Osteoblast (primary cell): ENCODE measurements around the gene MDFIC. TPM values are rescaled to one million over a fixed set of nuclear protein-coding genes. Genes with fewer than 3 reads are reported as not detected.

ENCODE experiments used
- DNase-seq: peaks from one replicate; pipeline ENCODE4 v3.0.0; 2011; ENCODE audit warnings: low spot score, mixed read lengths; ENCODE audit not compliant: insufficient read length; ENCODE audit errors: missing footprints
- H2AFZ ChIP-seq: 2 replicates; pipeline ENCODE4 v1.6.0; 2011; ENCODE audit warnings: mild to moderate bottlenecking, low read length
- H3K27ac ChIP-seq: 2 replicates; pipeline ENCODE4 v1.5.1; 2011; ENCODE audit warnings: mild to moderate bottlenecking, low read depth, low read length, moderate library complexity
- H3K27me3 ChIP-seq: 2 replicates; pipeline ENCODE4 v1.6.0; 2012; ENCODE audit warnings: mild to moderate bottlenecking, control low read depth, inconsistent platforms, low read length, moderate library complexity; ENCODE audit not compliant: insufficient read depth
- H3K36me3 ChIP-seq: 2 replicates; pipeline ENCODE4 v1.5.1; 2011; ENCODE audit warnings: mild to moderate bottlenecking, low read length, control low read depth, moderate library complexity; ENCODE audit not compliant: insufficient read depth
- H3K4me1 ChIP-seq: 2 replicates; pipeline ENCODE4 v1.5.1; 2011; ENCODE audit warnings: mild to moderate bottlenecking, low read length, control low read depth, moderate library complexity; ENCODE audit not compliant: insufficient read depth
- H3K4me2 ChIP-seq: 2 replicates; pipeline ENCODE4 v1.6.0; 2011; ENCODE audit warnings: mild to moderate bottlenecking, low read length; ENCODE audit not compliant: insufficient read depth
- H3K4me3 ChIP-seq: fragments of 200-600 bp; sonication (generic); 3 replicates; pipeline ENCODE4 v1.5.1; 2012; ENCODE audit warnings: mild to moderate bottlenecking, low read length, inconsistent platforms; ENCODE audit not compliant: insufficient read depth
- H3K79me2 ChIP-seq: 2 replicates; pipeline ENCODE4 v1.6.0; 2012; ENCODE audit warnings: mild to moderate bottlenecking, low read length, control low read depth, inconsistent platforms; ENCODE audit not compliant: insufficient read depth
- H3K9me3 ChIP-seq: 2 replicates; pipeline ENCODE4 v1.5.1; 2011; ENCODE audit warnings: low read depth, low read length, control low read depth
- H4K20me1 ChIP-seq: 2 replicates; pipeline ENCODE4 v1.6.0; 2012; ENCODE audit warnings: mild to moderate bottlenecking, low read length, control low read depth; ENCODE audit not compliant: insufficient read depth
- total RNA-seq: library from RNA; depleted of rRNA; stranded (reverse); fragments of >200 nt; gene quantifications from 2 replicates; pipeline ENCODE4 v1.2.3, GENCODE V29; 2012
- TF ChIP-seq, protein P1 (sequence below): IDR thresholded peaks from 2 replicates; pipeline ENCODE4 v1.5.1; 2011; ENCODE audit warnings: mild to moderate bottlenecking, low read depth, low read length, moderate library complexity; ENCODE audit errors: extremely low read depth

MDFIC gene
- total RNA-seq, 1 donor, result 68.8 TPM

- TF ChIP-seq, protein P1, sequence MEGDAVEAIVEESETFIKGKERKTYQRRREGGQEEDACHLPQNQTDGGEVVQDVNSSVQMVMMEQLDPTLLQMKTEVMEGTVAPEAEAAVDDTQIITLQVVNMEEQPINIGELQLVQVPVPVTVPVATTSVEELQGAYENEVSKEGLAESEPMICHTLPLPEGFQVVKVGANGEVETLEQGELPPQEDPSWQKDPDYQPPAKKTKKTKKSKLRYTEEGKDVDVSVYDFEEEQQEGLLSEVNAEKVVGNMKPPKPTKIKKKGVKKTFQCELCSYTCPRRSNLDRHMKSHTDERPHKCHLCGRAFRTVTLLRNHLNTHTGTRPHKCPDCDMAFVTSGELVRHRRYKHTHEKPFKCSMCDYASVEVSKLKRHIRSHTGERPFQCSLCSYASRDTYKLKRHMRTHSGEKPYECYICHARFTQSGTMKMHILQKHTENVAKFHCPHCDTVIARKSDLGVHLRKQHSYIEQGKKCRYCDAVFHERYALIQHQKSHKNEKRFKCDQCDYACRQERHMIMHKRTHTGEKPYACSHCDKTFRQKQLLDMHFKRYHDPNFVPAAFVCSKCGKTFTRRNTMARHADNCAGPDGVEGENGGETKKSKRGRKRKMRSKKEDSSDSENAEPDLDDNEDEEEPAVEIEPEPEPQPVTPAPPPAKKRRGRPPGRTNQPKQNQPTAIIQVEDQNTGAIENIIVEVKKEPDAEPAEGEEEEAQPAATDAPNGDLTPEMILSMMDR, result no peak
- Histone ChIP-seq H3K36me3 (no peaks in the 10 kb centered on the region), H2AFZ (no peak overlapping the region), H3K9me3 (no peaks in the 10 kb centered on the region), H3K4me1 (no peaks in the 10 kb centered on the region), H3K4me3 (no peak overlapping the region), H3K4me2 (no peak overlapping the region), H3K27me3 (no peaks in the 10 kb centered on the region), H3K79me2 (no peaks in the 10 kb centered on the region), H3K27ac (no peak overlapping the region), H4K20me1 (no peaks in the 10 kb centered on the region)
- DNase-seq, result peak; percentile 52
Observed at GRCh38 chr7:115037128-115037802, 115.4 kb downstream of the MDFIC start.

- H3K27ac ChIP-seq, result no peak overlapping the region
- H3K27me3 ChIP-seq, result no peaks in the 10 kb centered on the region
- H2AFZ ChIP-seq, result no peak overlapping the region
- H3K36me3 ChIP-seq, result no peaks in the 10 kb centered on the region
- no peak overlapping the region for H3K4me3 ChIP-seq
- H3K9me3 ChIP-seq, result no peaks in the 10 kb centered on the region
- H3K79me2 ChIP-seq, result no peaks in the 10 kb centered on the region
- TF ChIP-seq, protein P1, result no peak
- no peak overlapping the region for H3K4me2 ChIP-seq
- no peak for DNase-seq
- H3K4me1 ChIP-seq, result no peaks in the 10 kb centered on the region
- H4K20me1 ChIP-seq, result no peaks in the 10 kb centered on the region
Observed at GRCh38 chr7:115038158-115038557, 116.3 kb downstream of the MDFIC start.

DNA sequence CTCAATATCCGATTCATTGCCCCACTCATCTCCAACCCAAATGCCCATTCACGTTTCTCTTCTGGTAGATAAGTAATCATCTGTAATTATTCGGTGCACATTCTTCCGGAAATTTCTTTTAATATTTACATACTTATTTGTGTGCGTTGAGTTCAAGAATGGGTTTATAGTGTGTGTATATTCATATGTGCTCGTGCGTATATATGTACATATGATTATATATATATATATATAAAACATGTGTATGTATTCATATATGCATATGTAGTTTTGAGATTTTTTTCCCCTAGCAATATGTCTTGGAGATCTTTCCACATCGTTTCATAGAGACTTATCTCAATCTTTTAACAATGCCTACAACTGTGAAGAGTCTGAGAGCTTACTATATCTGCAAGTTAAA, 118.2 kb downstream of the MDFIC start:
- Histone ChIP-seq H3K4me2 (no peak overlapping the region), H3K27me3 (no peaks in the 10 kb centered on the region), H3K27ac (no peak overlapping the region), H3K79me2 (no peaks in the 10 kb centered on the region), H2AFZ (no peak overlapping the region), H3K4me1 (no peaks in the 10 kb centered on the region), H3K4me3 (no peak overlapping the region), H3K9me3 (no peaks in the 10 kb centered on the region), H4K20me1 (no peaks in the 10 kb centered on the region), H3K36me3 (no peaks in the 10 kb centered on the region)
- no peak for DNase-seq
- TF ChIP-seq, protein P1, result no peak

DNA sequence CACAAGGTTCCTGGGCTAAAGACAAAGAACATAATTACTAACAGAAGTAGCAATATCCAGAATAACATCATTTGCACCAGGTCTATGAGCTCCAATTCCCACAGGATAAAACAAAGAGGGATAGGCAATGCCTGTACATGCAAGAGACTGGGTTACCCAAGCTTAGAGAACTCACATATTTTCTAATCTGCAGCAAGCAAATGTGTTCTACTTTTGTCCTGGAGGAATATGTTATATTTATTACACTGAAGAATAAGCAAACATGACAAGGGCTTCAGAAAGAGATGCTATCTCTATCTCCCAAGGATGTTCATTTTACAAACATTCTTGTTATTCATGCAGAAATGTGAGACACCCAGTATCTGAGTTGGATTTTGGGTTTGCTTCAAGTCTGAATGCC, 118.6 kb downstream of the MDFIC start:
- DNase-seq, result no peak
- Histone ChIP-seq H3K27ac (no peak overlapping the region), H3K4me3 (no peak overlapping the region), H4K20me1 (no peaks in the 10 kb centered on the region), H3K79me2 (no peaks in the 10 kb centered on the region), H3K9me3 (no peaks in the 10 kb centered on the region), H2AFZ (no peak overlapping the region), H3K36me3 (no peaks in the 10 kb centered on the region), H3K4me2 (no peak overlapping the region), H3K4me1 (no peaks in the 10 kb centered on the region), H3K27me3 (no peaks in the 10 kb centered on the region)
- TF ChIP-seq, protein P1, result no peak
